Endothelial cell of umbilical vein (primary cell): ENCODE results near the gene DGKB. TPM values are rescaled to one million over a fixed set of nuclear protein-coding genes. Genes with fewer than 3 reads are reported as not detected.

ENCODE experiments used
- BruUV-seq: library from RNA; stranded (reverse); fragments of 400-500 nt; replicated peaks from 2 replicates; lab custom pipeline; 2021; lab: Mats Ljungman, UMichigan
- CTCF ChIA-PET: fragments of 300-600, 350-600 bp; sonication (Branson Sonifier 250); formaldehyde crosslinking; loops from one replicate; lab custom pipeline; 2021; ENCODE audit warnings: antibody characterized with exemption, inconsistent platforms; lab: Charles Lee
- POLR2A ChIA-PET: fragments of 300-600, 350-600 bp; sonication (Branson Sonifier 250); formaldehyde crosslinking; loops from one replicate; lab custom pipeline; 2021; ENCODE audit warnings: antibody characterized with exemption, inconsistent platforms; lab: Charles Lee
- DNase-seq: peaks from one replicate; pipeline ENCODE4 v3.0.0-alpha.2; 2011; ENCODE audit warnings: low read depth, low spot score
- FAIRE-seq: peaks from 2 replicates; lab custom pipeline; 2011; peaks lifted over from hg19 to GRCh38; lab: Jason Lieb, UNC
- H2AFZ ChIP-seq: 2 replicates; pipeline ENCODE4 v1.6.0; 2012; ENCODE audit warnings: low read depth, low read length, control low read depth, inconsistent platforms
- H3K27ac ChIP-seq: 2 replicates; pipeline ENCODE4 v1.5.1; 2011; ENCODE audit warnings: low read depth, mild to moderate bottlenecking, control low read depth, low read length, moderate library complexity; ENCODE audit not compliant: insufficient read depth
- H3K27me3 ChIP-seq, 2 experiments: 2 replicates each; pipeline versions ENCODE4 v1.6.0 to v1.6.1; 2011; ENCODE audit warnings: low read length in 2 of 2, mixed read lengths in 1 of 2; ENCODE audit not compliant: control insufficient read depth in 2 of 2, insufficient read depth in 2 of 2
- H3K36me3 ChIP-seq, 2 experiments: 2 replicates in 1 of 2; 3 replicates in 1 of 2; pipeline ENCODE4 v1.5.1; 2011; ENCODE audit warnings: low read length in 2 of 2, mild to moderate bottlenecking in 1 of 2, moderate library complexity in 1 of 2; ENCODE audit not compliant: control insufficient read depth in 2 of 2, insufficient read depth in 2 of 2; ENCODE audit errors: extremely low read depth in 1 of 2
- H3K4me1 ChIP-seq: 3 replicates; pipeline ENCODE4 v1.5.1; 2011; ENCODE audit warnings: mild to moderate bottlenecking, low read length; ENCODE audit not compliant: control insufficient read depth, insufficient read depth; ENCODE audit errors: extremely low read depth
- H3K4me2 ChIP-seq: 2 replicates; pipeline ENCODE4 v1.6.1; 2011; ENCODE audit warnings: low read length, control low read depth, mixed read lengths; ENCODE audit not compliant: insufficient read depth
- H3K4me3 ChIP-seq, 3 experiments: fragments of 200-600 bp in 1 of 3; sonication (generic), shearing (Covaris generic) in 1 of 3; replicated peaks in 1 of 3; 2 replicates each; pipeline ENCODE4 v1.5.1; 2011 to 2016; ENCODE audit warnings: control low read depth in 3 of 3, low read length in 3 of 3, mild to moderate bottlenecking in 2 of 3, inconsistent platforms in 1 of 3, low read depth in 1 of 3, moderate library complexity in 1 of 3; ENCODE audit not compliant: insufficient read depth in 1 of 3
- H3K79me2 ChIP-seq: 2 replicates; pipeline ENCODE4 v1.6.0; 2012; ENCODE audit warnings: low read length, inconsistent platforms; ENCODE audit not compliant: control insufficient read depth, insufficient read depth
- H3K9ac ChIP-seq: replicated peaks from 2 replicates; pipeline ENCODE3; 2011; ENCODE audit warnings: low read length, control low read depth; ENCODE audit not compliant: insufficient read depth; ENCODE audit errors: extremely low read depth
- H3K9me1 ChIP-seq: replicated peaks from 3 replicates; pipeline ENCODE4 v1.6.0; 2011; ENCODE audit warnings: mild to moderate bottlenecking, low read length; ENCODE audit not compliant: control insufficient read depth, insufficient read depth; ENCODE audit errors: extremely low read depth
- H3K9me3 ChIP-seq: replicated peaks from 2 replicates; pipeline ENCODE4 v1.5.1; 2012; ENCODE audit warnings: low read length, inconsistent platforms; ENCODE audit not compliant: control insufficient read depth, insufficient read depth
- H4K20me1 ChIP-seq: replicated peaks from 2 replicates; pipeline ENCODE3; 2011; ENCODE audit warnings: mild to moderate bottlenecking, low read length; ENCODE audit not compliant: control insufficient read depth, insufficient read depth; ENCODE audit errors: extremely low read depth
- EZH2 ChIP-seq: IDR thresholded peaks from 2 replicates; pipeline ENCODE4 v1.6.1; 2012; ENCODE audit warnings: borderline replicate concordance, low read depth, mild to moderate bottlenecking, moderate library complexity, low read length, inconsistent platforms; ENCODE audit not compliant: severe bottlenecking
- GATA2 ChIP-seq: IDR thresholded peaks from 2 replicates; pipeline ENCODE4 v1.7.0; 2011; ENCODE audit warnings: low read depth, mild to moderate bottlenecking, moderate library complexity, mixed read lengths, low read length; ENCODE audit not compliant: insufficient read length, insufficient read depth
- JUN ChIP-seq: IDR thresholded peaks from 2 replicates; pipeline ENCODE4 v1.6.1; 2011; ENCODE audit warnings: borderline replicate concordance, low read depth; ENCODE audit not compliant: insufficient read length, insufficient read depth
- MYC ChIP-seq: IDR thresholded peaks from one replicate; pipeline ENCODE4 v1.6.1; 2011; ENCODE audit warnings: mild to moderate bottlenecking, low read depth, low read length
- POLR2A ChIP-seq: IDR thresholded peaks from 2 replicates; pipeline ENCODE4 v1.6.1; 2012; ENCODE audit warnings: low read depth, mild to moderate bottlenecking, control low read depth, low read length
- dilution Hi-C: fragments of 300-500 bp; cut with MboI; formaldehyde crosslinking; loops from one replicate; pipeline ENCODE4 v1.15.0; 2019; ENCODE audit warnings: low sequenced_read_pairs; ENCODE audit not compliant: extremely low pct_ligation_motif_present
- intact Hi-C: fragments of 100-400 bp; cut with micrococcal nuclease; formaldehyde crosslinking; loops from one replicate; pipeline ENCODE4 v1.10.0; 2022
- polyA plus RNA-seq, 4 experiments: library from polyadenylated mRNA; depleted of rRNA in 3 of 4; stranded (reverse) in 3 of 4; unstranded in 1 of 4; fragments of >200 nt; gene quantifications; 2 replicates each; pipeline versions ENCODE4 v1.2.1 to v1.2.3, GENCODE V29; 2011 to 2012; ENCODE audit warnings: missing spikeins in 1 of 4
- total RNA-seq: library from RNA; stranded (reverse); gene quantifications from 2 replicates; pipeline ENCODE4 v1.2.3, GENCODE V29; 2021
- TF ChIP-seq, protein P1 (sequence below): IDR thresholded peaks from 2 replicates; pipeline ENCODE4 v1.6.1; 2011; ENCODE audit not compliant: insufficient read depth, insufficient read length

The DGKB gene
- total and polyA plus RNA-seq, 2 donors (not counting 3 experiments of a cell fraction or from before 2014, with no cell fraction given), result not detected

DNA sequence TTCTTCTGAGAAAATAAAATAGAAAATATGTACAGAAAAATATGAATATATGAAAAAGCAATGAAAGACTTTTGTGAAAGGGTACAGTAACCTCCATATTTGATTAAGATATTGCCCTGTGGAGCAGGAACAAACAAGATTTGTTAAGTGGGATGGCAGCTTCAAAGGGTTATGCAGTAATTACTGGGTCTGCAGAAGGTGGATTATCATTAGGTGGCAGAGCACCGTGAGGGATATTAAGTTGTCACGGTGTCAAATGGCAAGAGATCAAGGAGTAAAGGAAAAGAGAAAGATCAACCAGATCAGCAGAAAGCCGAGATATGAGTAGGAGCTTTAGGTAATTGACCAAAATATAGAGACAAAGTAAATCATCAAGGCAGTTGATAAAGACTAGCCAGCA, 44.1 kb downstream of the DGKB start:
- no peak overlapping the region for H3K27ac ChIP-seq
- DNase-seq (no peak), FAIRE-seq (no peak)
- no TSS peak for BruUV-seq
- H3K4me1 ChIP-seq, result no peaks in the 10 kb centered on the region
- intact Hi-C loops, result no loop called here
- dilution Hi-C loops, result no loop called here
- no peaks in the 10 kb centered on the region for H3K36me3 ChIP-seq
- H3K27me3 ChIP-seq, result no peaks in the 10 kb centered on the region
- no peak overlapping the region for H2AFZ ChIP-seq
- H3K9me1 ChIP-seq, result no peaks in the 10 kb centered on the region
- no peaks in the 10 kb centered on the region for H3K9me3 ChIP-seq
- H3K79me2 ChIP-seq, result no peaks in the 10 kb centered on the region
- no peaks in the 10 kb centered on the region for H4K20me1 ChIP-seq
- TF ChIP-seq JUN, result no peak
- no peak for TF ChIP-seq MYC
- no peak for TF ChIP-seq GATA2
- TF ChIP-seq POLR2A, result no peak
- TF ChIP-seq, protein P1, sequence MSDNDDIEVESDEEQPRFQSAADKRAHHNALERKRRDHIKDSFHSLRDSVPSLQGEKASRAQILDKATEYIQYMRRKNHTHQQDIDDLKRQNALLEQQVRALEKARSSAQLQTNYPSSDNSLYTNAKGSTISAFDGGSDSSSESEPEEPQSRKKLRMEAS, result no peak
- TF ChIP-seq EZH2, result no peak
- no peak overlapping the region for H3K4me2 ChIP-seq
- H3K4me3 ChIP-seq, result no peak overlapping the region
- ChIA-PET CTCF (no interaction called here), POLR2A (no interaction called here)
- no peak overlapping the region for H3K9ac ChIP-seq

DNA sequence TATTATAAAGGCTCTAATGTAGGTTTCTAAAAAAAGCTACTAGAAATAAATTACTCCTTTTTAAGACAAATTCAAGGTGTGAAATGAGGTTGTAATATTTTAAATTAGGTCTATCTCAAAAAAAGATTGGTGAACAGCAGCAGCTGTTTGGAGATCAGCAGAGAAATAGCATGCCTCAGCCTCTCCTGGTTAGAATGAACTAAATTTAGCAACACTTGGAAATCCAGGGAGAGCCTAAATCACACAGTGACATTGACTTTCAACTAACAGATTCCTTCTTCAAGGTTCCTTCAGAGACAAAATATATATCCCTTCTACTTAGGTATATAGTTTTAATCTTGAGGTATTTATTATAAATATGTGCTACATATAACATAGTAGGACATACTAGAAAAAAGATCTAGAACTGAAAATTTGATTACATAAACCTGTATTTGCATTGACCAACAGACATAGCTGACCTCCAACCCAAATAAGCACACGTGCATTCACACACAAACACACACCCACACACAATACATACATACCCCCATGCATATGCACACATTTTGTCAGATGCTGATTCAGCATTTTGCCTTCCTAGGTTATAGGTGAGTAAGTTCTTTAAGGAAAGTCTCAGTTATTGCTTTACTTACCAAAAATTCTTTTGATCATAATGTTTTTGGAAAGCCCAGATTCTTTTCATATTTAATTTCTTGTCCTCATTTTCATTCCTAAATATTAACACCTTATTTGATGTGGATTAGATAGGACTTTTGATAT, 47.3 kb downstream of the DGKB start:
- Histone ChIP-seq H3K4me1 (no peaks in the 10 kb centered on the region), H3K27me3 (no peaks in the 10 kb centered on the region), H3K9me1 (no peaks in the 10 kb centered on the region), H3K4me3 (no peak overlapping the region), H4K20me1 (no peaks in the 10 kb centered on the region), H3K9ac (no peak overlapping the region), H3K4me2 (no peak overlapping the region), H3K9me3 (no peaks in the 10 kb centered on the region), H2AFZ (no peak overlapping the region), H3K79me2 (no peaks in the 10 kb centered on the region), H3K36me3 (no peaks in the 10 kb centered on the region), H3K27ac (no peak overlapping the region)
- intact Hi-C loops, result no loop called here
- DNase-seq (no peak), FAIRE-seq (no peak)
- TF ChIP-seq, protein P1, result no peak
- no peak for TF ChIP-seq GATA2
- TF ChIP-seq MYC, result no peak
- ChIA-PET CTCF (interaction anchor here (1.1 to 1.4 kb wide), 2 partner anchors 32 to 163 kb away, joined by 3 to 4 read pairs; no protein-coding TSS in a partner anchor), POLR2A (no interaction called here)
- no TSS peak for BruUV-seq
- dilution Hi-C loops, result no loop called here
